K562 (cell line): Measurements from ENCODE around the gene PHPT1. TPM values are rescaled to one million over a fixed set of nuclear protein-coding genes. Genes with fewer than 3 reads are reported as not detected.

Experiments
- EGR1 ChIP-seq: fragments of 450-650 bp; conservative IDR thresholded peaks from 2 replicates; pipeline ENCODE4 v1.6.1; 2017; ENCODE audit warnings: mild to moderate bottlenecking
- HMG20A ChIP-seq: fragments of 450-650 bp; formaldehyde crosslinking; conservative IDR thresholded peaks from 2 replicates; pipeline ENCODE4 v1.4.0; 2020; ENCODE audit warnings: mild to moderate bottlenecking, mixed read lengths
- HNRNPH1 ChIP-seq: fragments of 200-400 bp; formaldehyde crosslinking; optimal IDR thresholded peaks from 2 replicates; pipeline ENCODE3; 2017; ENCODE audit warnings: low read depth, mild to moderate bottlenecking, low read length, moderate library complexity
- OTX1 ChIP-seq: fragments of 450-650 bp; formaldehyde crosslinking; IDR thresholded peaks from 2 replicates; pipeline ENCODE4 v1.4.0; 2022; ENCODE audit warnings: mild to moderate bottlenecking
- POLR2B ChIP-seq: fragments of 450-650 bp; IDR thresholded peaks from 2 replicates; pipeline ENCODE4 v1.6.1; 2018; ENCODE audit warnings: low read depth; ENCODE audit not compliant: partially characterized antibody
- PTBP1 ChIP-seq: fragments of 200-400 bp; formaldehyde crosslinking; IDR thresholded peaks from 2 replicates; pipeline ENCODE4 v1.6.1; 2017; ENCODE audit warnings: low read depth, low read length
- PYGO2 ChIP-seq: fragments of 450-650 bp; IDR thresholded peaks from 2 replicates; pipeline ENCODE4 v1.6.1; 2016; ENCODE audit warnings: mild to moderate bottlenecking, missing genetic modification characterization, moderate library complexity, missing compliant biosample characterization
- RBFOX2 ChIP-seq: fragments of 200-400 bp; formaldehyde crosslinking; IDR thresholded peaks from 2 replicates; pipeline ENCODE4 v1.6.1; 2017; ENCODE audit warnings: low read depth, mild to moderate bottlenecking, low read length, moderate library complexity
- RFX1 ChIP-seq: fragments of 450-650 bp; IDR thresholded peaks from 2 replicates; pipeline ENCODE4 v1.6.1; 2016; ENCODE audit warnings: mild to moderate bottlenecking, moderate library complexity
- SP1 ChIP-seq: sonication (generic); formaldehyde crosslinking; IDR thresholded peaks from 2 replicates; pipeline ENCODE4 v1.8.1; 2022; ENCODE audit warnings: mild to moderate bottlenecking, missing genetic modification reagents
- SUPT5H ChIP-seq: fragments of 450-650 bp; IDR thresholded peaks from 2 replicates; pipeline ENCODE4 v1.6.1; 2016
- TAF15 ChIP-seq: fragments of 200-400 bp; formaldehyde crosslinking; IDR thresholded peaks from 2 replicates; pipeline ENCODE4 v1.6.1; 2017; ENCODE audit warnings: mild to moderate bottlenecking, low read depth, low read length, moderate library complexity
- TFAP4 ChIP-seq: sonication (generic); formaldehyde crosslinking; IDR thresholded peaks from 2 replicates; pipeline ENCODE4 v1.8.0; 2022; ENCODE audit warnings: missing genetic modification reagents, mild to moderate bottlenecking, moderate library complexity, borderline replicate concordance
- VEZF1 ChIP-seq: fragments of 200-800 bp; sonication (Bioruptor generic); IDR thresholded peaks from 2 replicates; pipeline ENCODE4 v1.6.1; 2017; ENCODE audit warnings: missing genetic modification characterization, missing compliant biosample characterization
- ZBTB11 ChIP-seq, 3 experiments: fragments of 200-800 bp in 1 of 3; fragments of 250-450 bp in 1 of 3; fragments of 450-650 bp in 1 of 3; sonication (Bioruptor Pico) in 1 of 3; sonication (Bioruptor generic) in 1 of 3; formaldehyde crosslinking in 1 of 3; IDR thresholded peaks; 2 replicates each; pipeline versions ENCODE4 v1.6.1 to v1.8.0; 2016 to 2022; ENCODE audit warnings: mild to moderate bottlenecking in 2 of 3, missing genetic modification characterization in 2 of 3, missing compliant biosample characterization in 1 of 3, moderate library complexity in 1 of 3
- ZNF740 ChIP-seq, 3 experiments: fragments of 200-800 bp in 1 of 3; sonication (Bioruptor generic) in 1 of 3; sonication (generic) in 1 of 3; formaldehyde crosslinking in 1 of 3; IDR thresholded peaks; 2 replicates each; pipeline versions ENCODE4 v1.6.1 to v1.8.0; 2016 to 2022; ENCODE audit warnings: mild to moderate bottlenecking in 2 of 3, missing compliant biosample characterization in 2 of 3, missing genetic modification characterization in 2 of 3, missing genetic modification reagents in 1 of 3
- polyA plus RNA-seq, 8 experiments: library from polyadenylated mRNA; depleted of rRNA in 4 of 8; stranded (reverse) in 5 of 8; unstranded in 3 of 8; fragments of >200 nt; fragmentation: Nextera tagmentation in 2 of 8; fragmentation: Illumina TruSeq in 1 of 8; extraction: Ambion mirVana in 2 of 8; extraction: Trizol in 1 of 8; gene quantifications; 2 replicates each; pipeline versions ENCODE4 v1.2.1 to v1.2.3, GENCODE V29; 2011 to 2014; ENCODE audit warnings: inconsistent platforms in 1 of 8, missing spikeins in 1 of 8
- total RNA-seq, 7 experiments: library from RNA; depleted of rRNA in 6 of 7; stranded (reverse); fragments of >200 nt in 6 of 7; fragmentation: Illumina TruSeq in 2 of 7; extraction: Trizol in 2 of 7; gene quantifications; 2 replicates each; pipeline versions ENCODE4 v1.2.1 to v1.2.3, GENCODE V29; 2011 to 2021; ENCODE audit warnings: low replicate concordance in 1 of 7

PHPT1 gene
- total and polyA plus RNA-seq, 9 of the 15 experiments (the other 6 are each of a cell fraction or from before 2014, with no cell fraction given), result 20.9 to 166 (median 129) TPM

- TF ChIP-seq ZNF740 (CRISPR knock-in tag; IDR thresholded peaks at IDR 0.05) (0 out of 2 replicates have a peak, but pooled peaks have one; percentile 40), ZNF740 (tag; IDR thresholded peaks at IDR 0.05) (no peak), VEZF1 (CRISPR knock-in tag) (peak; percentile 40; the same call in 1 of the 2 replicates), SUPT5H (peak; percentile 70), RBFOX2 (peak; percentile 18; the same call in 1 of the 2 replicates), EGR1 (peak; percentile 52), RFX1 (peak; percentile 71; the same call in 1 of the 2 replicates), PYGO2 (tag) (no peak), POLR2B (peak; percentile 64), TFAP4 (CRISPR knock-in tag) (peak; percentile 82), OTX1 (CRISPR knock-in tag) (peak; percentile 40; the same call in 1 of the 2 replicates), SP1 (peak; percentile 2; the same call in 1 of the 2 replicates), HMG20A (CRISPR knock-in tag) (no peak), TAF15 (0 out of 2 replicates have a peak, but pooled peaks have one; percentile 75), ZBTB11 (CRISPR knock-in tag; IDR thresholded peaks at IDR 0.05) (peak in 1 of 3 experiments; percentile 23; a peak in 1 of 6 replicates), HNRNPH1 (no peak), PTBP1 (0 out of 2 replicates have a peak, but pooled peaks have one; percentile 70)
These were observed 8.1 kb upstream of the PHPT1 start (continued) for GRCh38 chr9:136840877-136841645.
